K562 (cell line): ENCODE data around the gene EIF2S2. TPM values are rescaled to one million over a fixed set of nuclear protein-coding genes. Genes with fewer than 3 reads are reported as not detected.

Experiments
- ATAC-seq: fragments of 200-7000 bp; cut with Tn5 transposase; 3 replicates; pipeline ENCODE4 v1.9.1; 2020; ENCODE audit warnings: moderate library complexity
- BruUV-seq: library from RNA; stranded (reverse); fragments of 400-500 nt; replicated peaks from 2 replicates; lab custom pipeline; 2021; lab: Mats Ljungman, UMichigan
- CTCF ChIA-PET: fragments of 300-600 bp; formaldehyde crosslinking; extraction: SDS; loops from one replicate; lab custom pipeline; 2021; ENCODE audit warnings: low intra/inter-chr PET ratio; lab: Yijun Ruan, JAX
- POLR2A ChIA-PET: fragments of 300-600, 350-650 bp; sonication (Branson Sonifier 250); formaldehyde crosslinking; extraction: SDS; loops from one replicate; lab custom pipeline; 2021; ENCODE audit warnings: antibody characterized with exemption, inconsistent platforms; lab: Yijun Ruan, JAX
- DNase-seq, 4 experiments: peaks; one replicate each; pipeline versions ENCODE4 v3.0.0 to v3.0.0-alpha.2; 2011 to 2018; ENCODE audit warnings: low spot score in 3 of 4, mixed read lengths in 3 of 4; ENCODE audit errors: extremely low read depth in 1 of 4
- FAIRE-seq: peaks from 2 replicates; lab custom pipeline; 2011; peaks lifted over from hg19 to GRCh38; lab: Jason Lieb, UNC
- H2AFZ ChIP-seq: 2 replicates; pipeline ENCODE4 v1.6.0; 2011; ENCODE audit warnings: low read depth, low read length, control low read depth, inconsistent platforms
- H3K27ac ChIP-seq: fragments of 200-600 bp; 3 replicates; pipeline ENCODE4 v1.8.0; 2011; ENCODE audit warnings: low read depth, mild to moderate bottlenecking, control low read depth, inconsistent platforms, low read length, moderate library complexity, mixed read lengths; ENCODE audit errors: extremely low read depth
- H3K27me3 ChIP-seq, 2 experiments: fragments of 300-600 bp in 1 of 2; 2 replicates in 1 of 2; 3 replicates in 1 of 2; pipeline versions ENCODE4 v1.6.0 to v1.8.0; 2011; ENCODE audit warnings: inconsistent platforms in 2 of 2, low read length in 2 of 2, mild to moderate bottlenecking in 1 of 2, mixed read lengths in 1 of 2, moderate library complexity in 1 of 2; ENCODE audit not compliant: control insufficient read depth in 2 of 2, insufficient read depth in 2 of 2
- H3K36me3 ChIP-seq: fragments of 300-600 bp; 3 replicates; pipeline ENCODE4 v1.8.0; 2011; ENCODE audit warnings: mild to moderate bottlenecking, low read length, inconsistent platforms; ENCODE audit not compliant: control insufficient read depth, insufficient read depth
- H3K4me1 ChIP-seq, 2 experiments: fragments of 200-600 bp in 1 of 2; replicated peaks in 1 of 2; 2 replicates in 1 of 2; 3 replicates in 1 of 2; pipeline versions ENCODE4 v1.5.1 to v1.8.0; 2011; ENCODE audit warnings: inconsistent platforms in 2 of 2, low read length in 2 of 2, mild to moderate bottlenecking in 1 of 2, mixed read lengths in 1 of 2, moderate library complexity in 1 of 2; ENCODE audit not compliant: control insufficient read depth in 2 of 2, insufficient read depth in 2 of 2
- H3K4me2 ChIP-seq: 2 replicates; pipeline ENCODE4 v1.6.1; 2011; ENCODE audit warnings: low read length, control low read depth, inconsistent platforms, mixed read lengths; ENCODE audit not compliant: insufficient read depth
- H3K4me3 ChIP-seq: fragments of 200-600 bp; sonication (generic), shearing (Covaris generic); 2 replicates; pipeline ENCODE4 v1.5.1; 2016; ENCODE audit warnings: control low read depth, inconsistent platforms
- H3K79me2 ChIP-seq: fragments of 200-600 bp; 3 replicates; pipeline ENCODE4 v1.8.0; 2011; ENCODE audit warnings: low read length, inconsistent platforms; ENCODE audit not compliant: control insufficient read depth, insufficient read depth
- H3K9ac ChIP-seq, 2 experiments: 2 replicates each; pipeline versions ENCODE4 v1.6.0 to v1.6.1; 2011; ENCODE audit warnings: low read depth in 2 of 2, low read length in 2 of 2, control low read depth in 1 of 2, inconsistent platforms in 1 of 2, mild to moderate bottlenecking in 1 of 2, mixed read lengths in 1 of 2; ENCODE audit not compliant: insufficient read depth in 1 of 2
- H3K9me1 ChIP-seq: one replicate; pipeline ENCODE4 v1.6.0; 2011; ENCODE audit warnings: inconsistent platforms, mild to moderate bottlenecking, low read length, moderate library complexity; ENCODE audit not compliant: control insufficient read depth, insufficient read depth
- H3K9me3 ChIP-seq: replicated peaks from 2 replicates; pipeline ENCODE4 v1.5.1; 2011; ENCODE audit warnings: low read depth, low read length, inconsistent platforms; ENCODE audit not compliant: control insufficient read depth, insufficient read depth
- H4K20me1 ChIP-seq: replicated peaks from 2 replicates; pipeline ENCODE4 v1.6.1; 2011; ENCODE audit warnings: low read length, inconsistent platforms, mixed read lengths; ENCODE audit not compliant: control insufficient read depth, insufficient read depth
- CCNT2 ChIP-seq: IDR thresholded peaks from 2 replicates; pipeline ENCODE4 v1.6.1; 2011; ENCODE audit warnings: borderline replicate concordance, low read depth, mild to moderate bottlenecking, moderate library complexity, mixed read lengths, low read length; ENCODE audit not compliant: insufficient read length; ENCODE audit errors: extremely low read depth
- E2F1 ChIP-seq: sonication (generic); formaldehyde crosslinking; IDR thresholded peaks from 2 replicates; pipeline ENCODE4 v1.8.1; 2023; ENCODE audit warnings: mild to moderate bottlenecking, missing genetic modification reagents, moderate library complexity
- HBP1 ChIP-seq: fragments of 450-650 bp; formaldehyde crosslinking; IDR thresholded peaks from 2 replicates; pipeline ENCODE4 v1.4.0; 2022; ENCODE audit warnings: missing genetic modification characterization
- HLTF ChIP-seq: fragments of 450-650 bp; IDR thresholded peaks from 2 replicates; pipeline ENCODE4 v1.6.1; 2016
- JUNB ChIP-seq: fragments of 450-650 bp; formaldehyde crosslinking; conservative IDR thresholded peaks from 2 replicates; pipeline ENCODE4 v1.4.0; 2020; ENCODE audit warnings: mild to moderate bottlenecking
- MLLT1 ChIP-seq, 2 experiments: fragments of 450-650 bp; IDR thresholded peaks; 2 replicates each; pipeline ENCODE4 v1.6.1; 2016
- NFE2 ChIP-seq: IDR thresholded peaks from 2 replicates; pipeline ENCODE4 v1.6.1; 2014; ENCODE audit warnings: antibody characterized with exemption, low read depth
- POLR2AphosphoS5 ChIP-seq: IDR thresholded peaks from 2 replicates; pipeline ENCODE4 v1.6.1; 2011; ENCODE audit warnings: mild to moderate bottlenecking, low read depth, low read length, moderate library complexity; ENCODE audit not compliant: control insufficient read depth, insufficient read depth
- RCOR1 ChIP-seq, 2 experiments: IDR thresholded peaks; 2 replicates each; pipeline ENCODE4 v1.6.1; 2012; ENCODE audit warnings: low read depth in 2 of 2, low read length in 2 of 2, borderline replicate concordance in 1 of 2, improper control_type of control experiment in 1 of 2
- SP1 ChIP-seq: sonication (generic); formaldehyde crosslinking; IDR thresholded peaks from 2 replicates; pipeline ENCODE4 v1.8.1; 2022; ENCODE audit warnings: mild to moderate bottlenecking, missing genetic modification reagents
- SRSF7 ChIP-seq: fragments of 200-400 bp; formaldehyde crosslinking; optimal IDR thresholded peaks from 2 replicates; pipeline ENCODE3; 2017; ENCODE audit warnings: mild to moderate bottlenecking, low read depth, low read length
- TAL1 ChIP-seq: fragments of 450-650 bp; IDR thresholded peaks from 2 replicates; pipeline ENCODE4 v1.6.1; 2016; ENCODE audit warnings: mild to moderate bottlenecking
- TFAP4 ChIP-seq: sonication (generic); formaldehyde crosslinking; IDR thresholded peaks from 2 replicates; pipeline ENCODE4 v1.8.0; 2022; ENCODE audit warnings: missing genetic modification reagents, mild to moderate bottlenecking, moderate library complexity, borderline replicate concordance
- XRCC4 ChIP-seq: IDR thresholded peaks from one replicate; pipeline ENCODE4 v1.6.1; 2011; ENCODE audit not compliant: insufficient read depth, insufficient read length; ENCODE audit errors: extremely low read depth
- ZBTB33 ChIP-seq: sonication (generic); formaldehyde crosslinking; IDR thresholded peaks from 2 replicates; pipeline ENCODE4 v1.8.1; 2023; ENCODE audit warnings: mild to moderate bottlenecking, missing genetic modification reagents
- ZFPM2 ChIP-seq: fragments of 250-450 bp; sonication (Bioruptor Pico); IDR thresholded peaks from 2 replicates; pipeline ENCODE4 v1.5.1; 2022; ENCODE audit warnings: mild to moderate bottlenecking
- WGBS: fragments of 100-300 bp; shearing (Covaris generic); methylation state at CpG from one replicate; pipeline ENCODE4 v1.1.6; 2016; ENCODE audit warnings: low coverage, mixed read lengths; ENCODE audit not compliant: insufficient coverage; ENCODE audit errors: missing lambda C conversion rate; 5-methylcytosine and 5-hydroxymethylcytosine counted together
- in situ Hi-C: fragments of 300-500 bp; cut with MboI; formaldehyde crosslinking; loops from 4 replicates; pipeline ENCODE4 v1.15.0; 2018; ENCODE audit warnings: inconsistent platforms, mixed read lengths
- intact Hi-C: fragments of 100-400 bp; cut with micrococcal nuclease; formaldehyde crosslinking; loops from 2 replicates; pipeline ENCODE4 v1.14.2; 2022
- polyA plus RNA-seq, 8 experiments: library from polyadenylated mRNA; depleted of rRNA in 4 of 8; stranded (reverse) in 5 of 8; unstranded in 3 of 8; fragments of >200 nt; fragmentation: Nextera tagmentation in 2 of 8; fragmentation: Illumina TruSeq in 1 of 8; extraction: Ambion mirVana in 2 of 8; extraction: Trizol in 1 of 8; gene quantifications; 2 replicates each; pipeline versions ENCODE4 v1.2.1 to v1.2.3, GENCODE V29; 2011 to 2014; ENCODE audit warnings: inconsistent platforms in 1 of 8, missing spikeins in 1 of 8
- total RNA-seq, 7 experiments: library from RNA; depleted of rRNA in 6 of 7; stranded (reverse); fragments of >200 nt in 6 of 7; fragmentation: Illumina TruSeq in 2 of 7; extraction: Trizol in 2 of 7; gene quantifications; 2 replicates each; pipeline versions ENCODE4 v1.2.1 to v1.2.3, GENCODE V29; 2011 to 2021; ENCODE audit warnings: low replicate concordance in 1 of 7

EIF2S2 gene
- total and polyA plus RNA-seq, 9 of the 15 experiments (the other 6 are each of a cell fraction or from before 2014, with no cell fraction given), result 79.7 to 220 (median 154) TPM

GRCh38 chr20:34083137-34083536 lies 28.9 kb downstream of the EIF2S2 start:
- Histone ChIP-seq H3K4me3 (no peak overlapping the region), H4K20me1 (0 out of 2 replicates have a peak, but pooled peaks cover 11% of the 10 kb centered on the region), H2AFZ (no peak overlapping the region), H3K27ac (peak overlapping the region; percentile 24; the same call in 1 of the 3 replicates), H3K9me1 (peaks cover 3% of the 10 kb centered on the region), H3K9me3 (no peaks in the 10 kb centered on the region), H3K4me1 (peaks cover 35 to 39% of the 10 kb centered on the region in 2 experiments), H3K4me2 (no peak overlapping the region), H3K36me3 (peaks cover 72% of the 10 kb centered on the region), H3K9ac (peak overlapping the region in 1 of 2 experiments; percentile 53; a peak in 1 of 4 replicates), H3K79me2 (peaks cover 14% of the 10 kb centered on the region; the same call in 2 of the 3 replicates), H3K27me3 (no peaks in the 10 kb centered on the region)
- POLR2A ChIA-PET, result interaction anchor here (0.7 to 2.2 kb wide), 6 partner anchors 8 to 148 kb away, joined by 3 to 9 read pairs (median 4); partner anchors contain the start of gene EIF2S2
- WGBS, result 4% methylated on average over 7 of the region's 7 CpGs
- DNase-seq, result peak; percentile 52 to 83 (median 64)
- peak; percentile 19 for ATAC-seq
- intact Hi-C loops, result no loop called here
- FAIRE-seq, result peak; percentile 86
- CTCF ChIA-PET, result no interaction called here
- no TSS peak for BruUV-seq
- in situ Hi-C loops, result no loop called here
- peak in 1 of 2 experiments; percentile 3; a peak in 1 of 4 replicates for TF ChIP-seq RCOR1 (IDR thresholded peaks at IDR 0.05; ENCODE audit: borderline replicate concordance in 1 of 2, low read depth in 2 of 2, low read length in 2 of 2)
- no peak for TF ChIP-seq SP1
- TF ChIP-seq CCNT2, result no peak
- no peak for TF ChIP-seq TAL1
- no peak for TF ChIP-seq POLR2AphosphoS5
- TF ChIP-seq MLLT1 (IDR thresholded peaks at IDR 0.05), result no peak
- TF ChIP-seq ZFPM2, result no peak
- no peak for TF ChIP-seq E2F1 (CRISPR knock-in tag)
- peak; percentile 99 for TF ChIP-seq TFAP4 (CRISPR knock-in tag)
- no peak for TF ChIP-seq JUNB (CRISPR knock-in tag)
- TF ChIP-seq HLTF, result no peak
- no peak for TF ChIP-seq HBP1
- no peak for TF ChIP-seq ZBTB33 (CRISPR knock-in tag)
- TF ChIP-seq XRCC4, result no peak
- peak; percentile 5; the same call in 1 of the 2 replicates for TF ChIP-seq NFE2
- no peak for TF ChIP-seq SRSF7
